Dermis microvascular lymphatic vessel endothelial cell (primary cell): Measurements from ENCODE around the gene RNASEH2A. TPM values are rescaled to one million over a fixed set of nuclear protein-coding genes. Genes with fewer than 3 reads are reported as not detected.
A peak's percentile ranks its signal among the peaks of the same experiment; 100 is the strongest.

ENCODE experiments used
- DNase-seq, 2 donors: peaks; one replicate each; pipeline versions ENCODE4 v3.0.0 to v3.0.0-alpha.2; 2010; ENCODE audit warnings: low read depth in 2 of 2
- total RNA-seq: library from RNA; depleted of rRNA; stranded (reverse); fragments of >200 nt; gene quantifications from 2 replicates; pipeline ENCODE4 v1.2.1, GENCODE V29; 2014

Gene RNASEH2A
- total RNA-seq, 1 donor from 2014 or later, result 15.0 TPM

- peak; percentile 93 to 97 for DNase-seq
These were observed 23.7 kb upstream of the RNASEH2A start for GRCh38 chr19:12782424-12783290.

DNA sequence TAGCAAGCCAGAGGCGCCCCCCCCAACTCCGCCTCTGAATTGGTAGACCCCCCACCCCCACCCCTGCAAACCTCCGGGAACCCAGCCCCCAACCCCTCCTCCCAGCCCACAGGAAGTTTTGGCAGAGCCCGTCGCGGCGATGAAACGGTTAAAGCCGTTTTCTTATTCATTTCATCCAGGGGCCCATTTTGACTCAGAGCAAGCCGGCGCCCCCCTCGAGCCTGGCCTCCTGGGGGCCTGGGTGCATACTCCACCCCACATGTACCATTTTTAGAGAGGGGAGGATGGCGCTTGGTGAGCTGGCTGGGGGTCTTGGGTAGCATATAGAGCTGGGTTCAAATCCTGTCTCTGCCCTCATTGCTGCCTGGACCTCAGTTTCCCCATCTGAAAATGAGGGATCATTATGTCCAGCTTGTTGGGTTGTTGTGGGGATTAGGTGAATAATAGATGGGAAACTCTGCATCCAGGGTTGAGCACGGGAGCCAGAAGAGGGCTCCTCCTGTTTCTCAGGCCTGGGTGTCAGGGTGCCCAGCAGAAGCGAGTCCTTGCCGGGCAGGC, 23.0 kb upstream of the RNASEH2A start:
- DNase-seq, result no peak

DNA sequence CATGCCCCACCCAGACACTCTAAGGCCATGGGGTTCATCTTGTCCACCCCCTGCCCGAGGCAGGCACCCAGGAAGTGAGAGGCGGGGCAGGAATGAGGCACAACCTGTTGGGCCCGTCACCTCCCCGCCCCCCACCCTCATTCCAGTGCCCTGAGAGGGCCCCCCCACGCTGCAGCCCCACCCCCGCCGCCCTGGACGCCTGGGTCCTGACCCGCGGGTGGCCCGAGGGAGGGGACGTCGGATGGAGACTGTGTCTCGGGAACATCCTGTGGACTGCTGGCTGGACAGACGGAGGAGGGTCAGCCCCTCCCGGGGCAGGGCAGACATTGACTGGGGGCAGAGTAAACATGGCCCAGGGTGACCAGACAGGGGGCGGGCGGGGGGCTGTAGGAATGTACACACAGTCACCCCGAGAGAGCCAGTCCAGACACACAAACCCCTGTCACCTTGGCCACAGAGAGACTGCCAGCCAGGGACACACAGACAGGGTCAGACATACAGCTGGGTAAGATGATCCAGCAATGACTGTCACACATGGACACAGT, 22.5 kb upstream of the RNASEH2A start:
- peak in 1 of 2 donors; percentile 63 for DNase-seq

- peak in 1 of 2 donors; percentile 29 for DNase-seq
These were observed 22.0 kb upstream of the RNASEH2A start for GRCh38 chr19:12784394-12784870.

GRCh38 chr19:12784871-12785430, 21.4 kb upstream of the RNASEH2A start:
- peak in 1 of 2 donors; percentile 26 for DNase-seq

GRCh38 chr19:12785431-12786031, 20.9 kb upstream of the RNASEH2A start:
- no peak for DNase-seq

GRCh38 chr19:12786141-12786870, 20.1 kb upstream of the RNASEH2A start:
- no peak for DNase-seq

DNA sequence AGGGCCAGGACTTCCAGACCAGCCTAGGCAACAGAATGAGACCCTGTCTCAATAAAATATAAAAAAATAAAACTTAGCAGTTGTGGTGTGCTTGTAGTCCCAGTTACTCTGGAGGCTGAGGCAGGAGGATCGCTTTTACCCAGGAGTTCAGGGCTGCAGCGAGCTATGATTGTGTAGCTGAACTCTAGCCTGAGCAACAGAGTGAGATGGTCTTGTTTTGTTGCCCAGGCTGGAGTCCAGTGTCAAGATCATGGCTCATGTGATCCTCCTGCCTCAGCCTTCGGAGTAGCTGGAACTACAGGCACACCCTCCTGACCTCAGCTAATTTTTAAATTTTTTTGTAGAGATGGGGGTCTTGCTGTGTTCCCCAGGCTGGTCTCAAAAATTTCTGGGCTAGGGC, 19.4 kb upstream of the RNASEH2A start:
- DNase-seq, result no peak

DNA sequence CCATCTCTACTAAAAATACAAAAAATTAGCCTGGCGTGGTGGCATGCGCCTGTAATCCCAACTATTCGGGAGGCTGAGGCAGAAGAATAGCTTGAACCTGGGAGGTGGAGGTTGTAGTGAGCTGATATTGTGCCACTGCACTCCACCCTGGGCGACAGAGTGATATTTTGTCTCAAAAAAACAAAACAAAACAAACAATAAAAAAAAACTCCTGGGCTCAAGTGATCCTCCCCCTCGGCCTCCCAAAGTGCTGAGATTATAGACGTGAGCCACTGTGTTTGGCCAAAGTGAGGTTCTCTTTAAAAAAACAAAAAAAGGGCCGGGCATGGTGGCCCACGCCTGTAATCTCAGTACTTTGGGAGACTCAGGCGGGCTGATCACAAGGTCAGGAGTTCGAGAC, 18.9 kb upstream of the RNASEH2A start:
- DNase-seq, result no peak

DNA sequence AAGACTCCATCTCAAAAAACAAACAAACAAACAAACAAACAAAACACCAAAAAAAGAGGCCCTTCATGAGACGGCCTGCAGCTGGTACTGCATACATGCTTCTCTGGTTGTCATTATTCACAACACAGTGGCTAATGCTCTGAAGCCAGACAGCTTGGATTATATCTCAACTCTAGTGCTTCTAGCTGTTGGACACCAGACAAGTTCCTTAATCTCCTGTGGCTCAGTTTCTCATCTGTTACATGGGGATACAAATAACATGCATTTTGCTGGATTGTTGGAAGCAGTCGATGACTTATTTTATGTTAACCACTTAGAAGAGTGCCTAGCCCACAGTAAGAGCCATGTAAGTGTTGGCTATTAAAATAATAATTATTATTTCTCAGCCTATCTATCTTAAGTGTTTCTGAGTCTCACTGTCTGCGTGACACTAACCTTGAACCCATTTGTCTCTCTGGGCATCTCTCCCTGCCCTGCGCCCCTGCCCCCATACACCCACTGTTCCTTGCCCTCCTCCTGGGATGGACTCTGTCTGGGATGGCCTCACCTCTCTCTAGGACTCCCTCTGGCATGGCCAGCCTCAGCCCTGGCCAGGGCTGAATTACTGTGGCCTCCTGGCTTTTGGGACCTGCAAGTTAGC, 18.2 kb upstream of the RNASEH2A start:
- no peak for DNase-seq

- peak in 1 of 2 donors; percentile 80 for DNase-seq
These were observed 17.7 kb upstream of the RNASEH2A start for GRCh38 chr19:12788682-12789097.

DNA sequence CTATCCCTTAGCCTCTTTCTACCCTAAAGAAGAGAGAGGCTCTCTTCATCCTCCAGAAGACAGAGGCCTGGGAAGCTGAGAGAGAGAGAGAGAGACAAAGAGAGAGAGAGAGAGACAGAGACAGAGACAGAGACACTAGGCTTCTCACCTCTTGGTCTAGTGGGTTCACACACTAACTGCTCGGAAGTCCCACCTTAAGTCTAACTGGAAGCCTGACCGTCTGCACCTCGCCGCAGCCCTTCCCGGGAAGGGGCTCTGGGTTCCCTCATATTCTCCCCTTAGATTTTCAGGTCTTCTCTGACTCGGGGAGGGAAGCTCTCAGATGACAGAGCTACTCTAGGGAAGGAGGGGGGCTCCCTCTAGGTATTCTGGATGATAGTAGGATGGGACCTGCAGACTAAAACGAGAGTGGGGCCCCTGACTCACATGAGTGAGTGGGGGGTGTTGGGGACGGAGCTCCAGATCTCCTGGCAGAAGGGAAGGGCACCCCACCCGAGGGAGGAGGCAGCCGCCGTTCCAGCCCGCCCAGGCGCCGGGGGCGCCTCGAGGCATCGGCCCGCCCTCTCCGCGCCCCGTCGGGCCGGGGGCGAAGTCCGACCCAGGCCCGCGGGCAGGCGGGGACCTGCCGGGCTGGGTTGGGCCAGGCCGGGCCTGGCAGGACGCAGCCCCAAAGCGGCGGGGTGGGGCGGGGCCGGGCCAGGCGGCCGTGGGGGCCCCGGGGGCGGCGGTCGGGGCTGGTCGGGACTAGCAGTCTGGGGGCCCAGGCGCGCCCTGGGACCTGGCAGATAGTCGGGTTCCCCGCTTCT, 17.1 kb upstream of the RNASEH2A start:
- DNase-seq, result peak in 1 of 2 donors; percentile 33

DNA sequence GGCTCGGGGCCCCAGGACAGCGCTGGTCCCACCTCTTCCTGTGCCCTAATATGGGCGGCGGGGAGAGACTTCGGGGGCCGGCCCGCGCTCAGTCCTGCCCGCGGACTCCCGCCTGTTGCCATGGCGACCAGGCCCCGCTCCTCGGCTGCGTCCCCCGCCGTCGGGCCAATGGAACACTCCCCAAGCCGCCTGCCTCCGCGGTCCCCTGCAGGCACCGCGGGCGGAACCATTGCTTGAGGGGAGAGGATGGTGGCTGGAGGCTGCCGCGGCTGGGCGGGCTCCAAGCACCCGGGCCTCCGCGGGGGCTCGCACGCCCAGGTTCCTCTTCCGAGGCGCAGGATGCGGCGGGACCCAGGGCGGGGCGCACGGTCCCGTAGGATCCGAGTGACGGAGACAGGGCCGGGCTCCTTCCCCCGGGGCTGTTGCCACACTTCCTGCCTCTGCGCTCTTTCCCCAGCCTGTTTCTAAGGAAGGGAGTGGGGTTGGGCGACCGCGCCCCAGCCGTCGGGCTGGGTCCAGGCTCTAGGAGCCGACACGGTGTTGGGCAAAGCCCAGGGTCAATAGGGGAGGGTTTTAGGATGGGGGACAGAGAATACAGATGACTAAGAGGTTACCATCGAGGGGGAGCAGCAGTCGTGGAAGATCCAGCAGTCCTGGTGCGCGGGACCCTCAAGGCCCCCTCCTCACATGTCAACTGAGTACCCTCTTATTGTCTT, 16.3 kb upstream of the RNASEH2A start:
- peak; percentile 82 to 95 for DNase-seq

GRCh38 chr19:12790628-12791344, 15.6 kb upstream of the RNASEH2A start:
- no peak for DNase-seq

DNA sequence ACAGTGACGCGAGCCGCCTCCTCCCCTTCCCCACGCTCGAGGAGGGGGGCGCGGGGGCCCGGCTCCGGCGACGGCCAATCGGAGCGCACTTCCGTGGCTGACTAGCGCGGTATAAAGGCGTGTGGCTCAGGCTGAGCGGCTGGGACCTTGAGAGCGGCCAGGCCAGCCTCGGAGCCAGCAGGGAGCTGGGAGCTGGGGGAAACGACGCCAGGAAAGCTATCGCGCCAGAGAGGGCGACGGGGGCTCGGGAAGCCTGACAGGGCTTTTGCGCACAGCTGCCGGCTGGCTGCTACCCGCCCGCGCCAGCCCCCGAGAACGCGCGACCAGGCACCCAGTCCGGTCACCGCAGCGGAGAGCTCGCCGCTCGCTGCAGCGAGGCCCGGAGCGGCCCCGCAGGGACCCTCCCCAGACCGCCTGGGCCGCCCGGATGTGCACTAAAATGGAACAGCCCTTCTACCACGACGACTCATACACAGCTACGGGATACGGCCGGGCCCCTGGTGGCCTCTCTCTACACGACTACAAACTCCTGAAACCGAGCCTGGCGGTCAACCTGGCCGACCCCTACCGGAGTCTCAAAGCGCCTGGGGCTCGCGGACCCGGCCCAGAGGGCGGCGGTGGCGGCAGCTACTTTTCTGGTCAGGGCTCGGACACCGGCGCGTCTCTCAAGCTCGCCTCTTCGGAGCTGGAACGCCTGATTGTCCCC, 14.9 kb upstream of the RNASEH2A start, which contains the start of gene JUNB:
JUNB (plus strand) TSS at position 142 of the 706 bp plus-strand sequence; CDS start at position 428, 286 bp downstream.
- peak; percentile 94 to 98 for DNase-seq

DNA sequence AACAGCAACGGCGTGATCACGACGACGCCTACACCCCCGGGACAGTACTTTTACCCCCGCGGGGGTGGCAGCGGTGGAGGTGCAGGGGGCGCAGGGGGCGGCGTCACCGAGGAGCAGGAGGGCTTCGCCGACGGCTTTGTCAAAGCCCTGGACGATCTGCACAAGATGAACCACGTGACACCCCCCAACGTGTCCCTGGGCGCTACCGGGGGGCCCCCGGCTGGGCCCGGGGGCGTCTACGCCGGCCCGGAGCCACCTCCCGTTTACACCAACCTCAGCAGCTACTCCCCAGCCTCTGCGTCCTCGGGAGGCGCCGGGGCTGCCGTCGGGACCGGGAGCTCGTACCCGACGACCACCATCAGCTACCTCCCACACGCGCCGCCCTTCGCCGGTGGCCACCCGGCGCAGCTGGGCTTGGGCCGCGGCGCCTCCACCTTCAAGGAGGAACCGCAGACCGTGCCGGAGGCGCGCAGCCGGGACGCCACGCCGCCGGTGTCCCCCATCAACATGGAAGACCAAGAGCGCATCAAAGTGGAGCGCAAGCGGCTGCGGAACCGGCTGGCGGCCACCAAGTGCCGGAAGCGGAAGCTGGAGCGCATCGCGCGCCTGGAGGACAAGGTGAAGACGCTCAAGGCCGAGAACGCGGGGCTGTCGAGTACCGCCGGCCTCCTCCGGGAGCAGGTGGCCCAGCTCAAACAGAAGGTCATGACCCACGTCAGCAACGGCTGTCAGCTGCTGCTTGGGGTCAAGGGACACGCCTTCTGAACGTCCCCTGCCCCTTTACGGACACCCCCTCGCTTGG, 14.1 kb upstream of the RNASEH2A start:
- peak in 1 of 2 donors; percentile 57 for DNase-seq

- no peak for DNase-seq
These were observed 13.5 kb upstream of the RNASEH2A start for GRCh38 chr19:12792853-12793289.
